ENCODE measurements around the gene LUM.
"Not testable (repeated sequence)": the region's sequence is repeated elsewhere in the genome, so short reads cannot be mapped to it uniquely, and the experiment has no call there.

LUM gene

GRCh38 chr12:91094032-91094662 lies 17.1 kb downstream of the LUM start:
- no peaks in the 10 kb centered on the region for H3K9me3 ChIP-seq (ENCODE audit: control insufficient read depth, low read depth, low read length)
- H3K27me3 ChIP-seq (ENCODE audit: control insufficient read depth, insufficient read depth, low read length) = no peaks in the 10 kb centered on the region
- H3K4me1 ChIP-seq (ENCODE audit: control insufficient read depth, low read depth, low read length) = no peaks in the 10 kb centered on the region
- H3K4me3 ChIP-seq (ENCODE audit: low read length) = no peak overlapping the region
- H3K27ac ChIP-seq (ENCODE audit: low read length) = no peak overlapping the region
- H3K9ac ChIP-seq (ENCODE audit: low read length) = no peak overlapping the region
- no peaks in the 10 kb centered on the region for H3K36me3 ChIP-seq (ENCODE audit: control insufficient read depth, low read depth, low read length)

GRCh38 chr12:91093341-91093740 lies 18.0 kb downstream of the LUM start:
- Histone ChIP-seq H3K27ac (ENCODE audit: low read length) (no peak overlapping the region), H3K36me3 (ENCODE audit: control insufficient read depth, low read depth, low read length) (no peaks in the 10 kb centered on the region)

GRCh38 chr12:91091916-91092715 lies 19.2 kb downstream of the LUM start:
- H3K9me3 ChIP-seq (ENCODE audit: control insufficient read depth, low read depth, low read length) = no peaks in the 10 kb centered on the region
- no peaks in the 10 kb centered on the region for H3K36me3 ChIP-seq (ENCODE audit: control insufficient read depth, low read depth, low read length)
- H3K4me1 ChIP-seq (ENCODE audit: control insufficient read depth, low read depth, low read length) = no peaks in the 10 kb centered on the region
- no peak overlapping the region for H3K27ac ChIP-seq (ENCODE audit: low read length)
- H3K27me3 ChIP-seq (ENCODE audit: control insufficient read depth, insufficient read depth, low read length) = no peaks in the 10 kb centered on the region
- no peak overlapping the region for H3K4me3 ChIP-seq (ENCODE audit: low read length)
- H3K9ac ChIP-seq (ENCODE audit: low read length) = no peak overlapping the region

More at GRCh38 chr12:91093341-91093740, 18.0 kb downstream of the LUM start:
- Histone ChIP-seq H3K9ac (ENCODE audit: low read length) (no peak overlapping the region), H3K4me1 (ENCODE audit: control insufficient read depth, low read depth, low read length) (no peaks in the 10 kb centered on the region), H3K4me3 (ENCODE audit: low read length) (no peak overlapping the region), H3K27me3 (ENCODE audit: control insufficient read depth, insufficient read depth, low read length) (no peaks in the 10 kb centered on the region), H3K9me3 (ENCODE audit: control insufficient read depth, low read depth, low read length) (no peaks in the 10 kb centered on the region)

- H3K27me3 ChIP-seq (ENCODE audit: control insufficient read depth, insufficient read depth, low read length); H3K4me3 ChIP-seq (ENCODE audit: low read length); H3K9me3 ChIP-seq (ENCODE audit: control insufficient read depth, low read depth, low read length); H3K27ac ChIP-seq (ENCODE audit: low read length); H3K9ac ChIP-seq (ENCODE audit: low read length); H3K36me3 ChIP-seq (ENCODE audit: control insufficient read depth, low read depth, low read length); H3K4me1 ChIP-seq (ENCODE audit: control insufficient read depth, low read depth, low read length): not testable (repeated sequence)
Measured at GRCh38 chr12:91089953-91090352, 21.3 kb downstream of the LUM start.

GRCh38 chr12:91080041-91080440 lies 31.3 kb downstream of the LUM start:
- Histone ChIP-seq H3K36me3 (ENCODE audit: control insufficient read depth, low read depth, low read length) (no peaks in the 10 kb centered on the region), H3K9ac (ENCODE audit: low read length) (no peak overlapping the region)

GRCh38 chr12:91078501-91078900 lies 32.8 kb downstream of the LUM start:
- peaks cover 4% of the 10 kb centered on the region for H3K4me1 ChIP-seq (ENCODE audit: control insufficient read depth, low read depth, low read length)
- no peak overlapping the region for H3K9ac ChIP-seq (ENCODE audit: low read length)
- H3K27ac ChIP-seq (ENCODE audit: low read length) = no peak overlapping the region

More at GRCh38 chr12:91080041-91080440, 31.3 kb downstream of the LUM start:
- Histone ChIP-seq H3K4me1 (ENCODE audit: control insufficient read depth, low read depth, low read length) (peaks cover 4% of the 10 kb centered on the region), H3K27ac (ENCODE audit: low read length) (no peak overlapping the region), H3K4me3 (ENCODE audit: low read length) (no peak overlapping the region), H3K27me3 (ENCODE audit: control insufficient read depth, insufficient read depth, low read length) (no peaks in the 10 kb centered on the region), H3K9me3 (ENCODE audit: control insufficient read depth, low read depth, low read length) (no peaks in the 10 kb centered on the region)

GRCh38 chr12:91077228-91077954 lies 33.9 kb downstream of the LUM start:
- Histone ChIP-seq H3K27me3 (ENCODE audit: control insufficient read depth, insufficient read depth, low read length) (no peaks in the 10 kb centered on the region), H3K4me3 (ENCODE audit: low read length) (no peak overlapping the region), H3K27ac (ENCODE audit: low read length) (no peak overlapping the region), H3K4me1 (ENCODE audit: control insufficient read depth, low read depth, low read length) (peaks cover 4% of the 10 kb centered on the region), H3K9me3 (ENCODE audit: control insufficient read depth, low read depth, low read length) (no peaks in the 10 kb centered on the region), H3K9ac (ENCODE audit: low read length) (no peak overlapping the region), H3K36me3 (ENCODE audit: control insufficient read depth, low read depth, low read length) (no peaks in the 10 kb centered on the region)

More at GRCh38 chr12:91078501-91078900, 32.8 kb downstream of the LUM start:
- H3K36me3 ChIP-seq (ENCODE audit: control insufficient read depth, low read depth, low read length) = no peaks in the 10 kb centered on the region
- no peaks in the 10 kb centered on the region for H3K9me3 ChIP-seq (ENCODE audit: control insufficient read depth, low read depth, low read length)
- H3K27me3 ChIP-seq (ENCODE audit: control insufficient read depth, insufficient read depth, low read length) = no peaks in the 10 kb centered on the region
- H3K4me3 ChIP-seq (ENCODE audit: low read length) = no peak overlapping the region

- H3K4me1 ChIP-seq (ENCODE audit: control insufficient read depth, low read depth, low read length) = peaks cover 4% of the 10 kb centered on the region
- no peaks in the 10 kb centered on the region for H3K9me3 ChIP-seq (ENCODE audit: control insufficient read depth, low read depth, low read length)
- H3K27ac ChIP-seq (ENCODE audit: low read length) = no peak overlapping the region
- H3K36me3 ChIP-seq (ENCODE audit: control insufficient read depth, low read depth, low read length) = no peaks in the 10 kb centered on the region
- no peaks in the 10 kb centered on the region for H3K27me3 ChIP-seq (ENCODE audit: control insufficient read depth, insufficient read depth, low read length)
- no peak overlapping the region for H3K4me3 ChIP-seq (ENCODE audit: low read length)
- no peak overlapping the region for H3K9ac ChIP-seq (ENCODE audit: low read length)
Measured at GRCh38 chr12:91074851-91075250, 36.4 kb downstream of the LUM start.

- Histone ChIP-seq H3K4me3 (ENCODE audit: low read length) (no peak overlapping the region), H3K36me3 (ENCODE audit: control insufficient read depth, low read depth, low read length) (no peaks in the 10 kb centered on the region), H3K27ac (ENCODE audit: low read length) (no peak overlapping the region), H3K9me3 (ENCODE audit: control insufficient read depth, low read depth, low read length) (no peaks in the 10 kb centered on the region), H3K4me1 (ENCODE audit: control insufficient read depth, low read depth, low read length) (peaks cover 4% of the 10 kb centered on the region), H3K27me3 (ENCODE audit: control insufficient read depth, insufficient read depth, low read length) (no peaks in the 10 kb centered on the region), H3K9ac (ENCODE audit: low read length) (no peak overlapping the region)
Measured at GRCh38 chr12:91074154-91074709, 37.1 kb downstream of the LUM start.

- Histone ChIP-seq H3K9me3 (ENCODE audit: control insufficient read depth, low read depth, low read length) (no peaks in the 10 kb centered on the region), H3K27ac (ENCODE audit: low read length) (no peak overlapping the region), H3K9ac (ENCODE audit: low read length) (no peak overlapping the region), H3K4me1 (ENCODE audit: control insufficient read depth, low read depth, low read length) (no peaks in the 10 kb centered on the region), H3K36me3 (ENCODE audit: control insufficient read depth, low read depth, low read length) (no peaks in the 10 kb centered on the region), H3K4me3 (ENCODE audit: low read length) (no peak overlapping the region), H3K27me3 (ENCODE audit: control insufficient read depth, insufficient read depth, low read length) (no peaks in the 10 kb centered on the region)
Measured at GRCh38 chr12:91073426-91073825, 37.9 kb downstream of the LUM start.

GRCh38 chr12:91072931-91073330 lies 38.4 kb downstream of the LUM start:
- Histone ChIP-seq H3K4me1 (ENCODE audit: control insufficient read depth, low read depth, low read length) (no peaks in the 10 kb centered on the region), H3K27ac (ENCODE audit: low read length) (no peak overlapping the region), H3K36me3 (ENCODE audit: control insufficient read depth, low read depth, low read length) (no peaks in the 10 kb centered on the region), H3K27me3 (ENCODE audit: control insufficient read depth, insufficient read depth, low read length) (no peaks in the 10 kb centered on the region), H3K9ac (ENCODE audit: low read length) (no peak overlapping the region), H3K9me3 (ENCODE audit: control insufficient read depth, low read depth, low read length) (no peaks in the 10 kb centered on the region), H3K4me3 (ENCODE audit: low read length) (no peak overlapping the region)

Measured in iPS-18a (cell line).